WTC11 (cell line): Measurements from ENCODE around the gene ST8SIA4.

Experiments used
- TEAD4 ChIP-seq: sonication (generic); formaldehyde crosslinking; IDR thresholded peaks from 2 replicates; pipeline ENCODE4 v1.8.0; 2022; ENCODE audit warnings: mild to moderate bottlenecking, missing genetic modification reagents
- ZNF416 ChIP-seq: fragments of 250-450 bp; sonication (Bioruptor Pico); IDR thresholded peaks from 2 replicates; pipeline ENCODE4 v1.9.0; 2021; ENCODE audit warnings: mild to moderate bottlenecking, inconsistent platforms
- TF ChIP-seq, protein P1 (sequence below): fragments of 200-600 bp; IDR thresholded peaks from 2 replicates; pipeline ENCODE4 v1.8.0; 2022; ENCODE audit warnings: antibody characterized with exemption
- TF ChIP-seq, protein P2 (sequence below): sonication (generic); formaldehyde crosslinking; IDR thresholded peaks from 2 replicates; pipeline ENCODE4 v1.8.0; 2022; ENCODE audit warnings: mild to moderate bottlenecking, missing genetic modification reagents

DNA sequence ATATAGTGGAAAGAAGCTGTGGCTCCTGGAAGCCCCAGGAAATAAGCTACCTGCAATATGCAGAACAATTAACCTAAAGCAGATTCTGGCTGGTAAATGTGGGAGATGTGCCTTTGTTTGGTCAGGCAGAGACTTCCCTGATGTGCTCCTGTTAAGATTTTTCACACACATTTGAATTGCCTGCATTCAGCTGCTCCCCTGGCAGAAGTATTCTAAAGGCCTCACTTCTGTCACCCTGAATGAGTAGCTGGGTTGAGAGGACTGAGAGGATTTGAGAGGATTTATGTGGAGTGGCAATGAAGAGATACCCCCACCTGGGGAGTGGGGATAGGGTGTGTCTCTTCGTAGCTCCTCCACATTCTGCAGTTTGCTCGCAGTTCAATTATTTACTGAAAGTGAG is 130.5 kb downstream of the ST8SIA4 start:
- no peak for TF ChIP-seq TEAD4 (CRISPR knock-in tag)
- TF ChIP-seq, protein P1, sequence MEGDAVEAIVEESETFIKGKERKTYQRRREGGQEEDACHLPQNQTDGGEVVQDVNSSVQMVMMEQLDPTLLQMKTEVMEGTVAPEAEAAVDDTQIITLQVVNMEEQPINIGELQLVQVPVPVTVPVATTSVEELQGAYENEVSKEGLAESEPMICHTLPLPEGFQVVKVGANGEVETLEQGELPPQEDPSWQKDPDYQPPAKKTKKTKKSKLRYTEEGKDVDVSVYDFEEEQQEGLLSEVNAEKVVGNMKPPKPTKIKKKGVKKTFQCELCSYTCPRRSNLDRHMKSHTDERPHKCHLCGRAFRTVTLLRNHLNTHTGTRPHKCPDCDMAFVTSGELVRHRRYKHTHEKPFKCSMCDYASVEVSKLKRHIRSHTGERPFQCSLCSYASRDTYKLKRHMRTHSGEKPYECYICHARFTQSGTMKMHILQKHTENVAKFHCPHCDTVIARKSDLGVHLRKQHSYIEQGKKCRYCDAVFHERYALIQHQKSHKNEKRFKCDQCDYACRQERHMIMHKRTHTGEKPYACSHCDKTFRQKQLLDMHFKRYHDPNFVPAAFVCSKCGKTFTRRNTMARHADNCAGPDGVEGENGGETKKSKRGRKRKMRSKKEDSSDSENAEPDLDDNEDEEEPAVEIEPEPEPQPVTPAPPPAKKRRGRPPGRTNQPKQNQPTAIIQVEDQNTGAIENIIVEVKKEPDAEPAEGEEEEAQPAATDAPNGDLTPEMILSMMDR = no peak
- TF ChIP-seq, protein P2, sequence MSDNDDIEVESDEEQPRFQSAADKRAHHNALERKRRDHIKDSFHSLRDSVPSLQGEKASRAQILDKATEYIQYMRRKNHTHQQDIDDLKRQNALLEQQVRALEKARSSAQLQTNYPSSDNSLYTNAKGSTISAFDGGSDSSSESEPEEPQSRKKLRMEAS (CRISPR knock-in tag) = no peak
- no peak for TF ChIP-seq ZNF416 (CRISPR knock-in tag)
